Epithelial cell of esophagus (primary cell): ENCODE results near the gene SPATA6L.

ENCODE experiments used
- DNase-seq: peaks from one replicate; pipeline ENCODE4 v3.0.0; 2010; ENCODE audit warnings: low read depth
- H3K4me3 ChIP-seq: 2 replicates; pipeline ENCODE4 v1.5.1; 2011; ENCODE audit warnings: mild to moderate bottlenecking, low read length, control low read depth
- CTCF ChIP-seq: IDR thresholded peaks from 2 replicates; pipeline ENCODE4 v1.5.1; 2011; ENCODE audit warnings: low read depth, mild to moderate bottlenecking, low read length, control low read depth, inconsistent platforms; ENCODE audit not compliant: insufficient read depth; ENCODE audit errors: missing control alignments

SPATA6L gene

GRCh38 chr9:4581861-4582565 is 84.3 kb downstream of the SPATA6L start:
- DNase-seq: no peak
- no peak for TF ChIP-seq CTCF
- no peak overlapping the region for H3K4me3 ChIP-seq

GRCh38 chr9:4581035-4581760 is 85.1 kb downstream of the SPATA6L start:
- no peak overlapping the region for H3K4me3 ChIP-seq
- no peak for DNase-seq
- TF ChIP-seq CTCF: no peak

GRCh38 chr9:4579001-4579400 is 87.3 kb downstream of the SPATA6L start:
- DNase-seq: no peak
- H3K4me3 ChIP-seq: no peak overlapping the region
- no peak for TF ChIP-seq CTCF

- no peak for TF ChIP-seq CTCF
- no peak for DNase-seq
- no peak overlapping the region for H3K4me3 ChIP-seq
These were observed 89.8 kb downstream of the SPATA6L start for GRCh38 chr9:4576448-4576847.

- no peak for TF ChIP-seq CTCF
These were observed 90.3 kb downstream of the SPATA6L start for GRCh38 chr9:4575997-4576396.

GRCh38 chr9:4574657-4575243 is 91.5 kb downstream of the SPATA6L start:
- TF ChIP-seq CTCF: no peak
- H3K4me3 ChIP-seq: no peak overlapping the region
- DNase-seq: no peak

More at GRCh38 chr9:4575997-4576396, 90.3 kb downstream of the SPATA6L start:
- H3K4me3 ChIP-seq: no peak overlapping the region
- DNase-seq: no peak
